ENCODE results near the gene ZNF44. TPM values are rescaled to one million over a fixed set of nuclear protein-coding genes. Genes with fewer than 3 reads are reported as not detected.

ZNF44 gene
- polyA plus RNA-seq, 3 donors from 2014 or later: 18.6 to 39.5 (median 19.1) TPM

GRCh38 chr19:12284631-12285030 lies 10.1 kb downstream of the ZNF44 start:
- DNase-seq: no peak
- H3K27ac Mint-ChIP-seq: no peak overlapping the region
- H3K4me1 Mint-ChIP-seq: peaks cover 47 to 66% of the 10 kb centered on the region in 2 donors

GRCh38 chr19:12284226-12284625 lies 10.5 kb downstream of the ZNF44 start:
- Mint-ChIP-seq H3K9me3 (no peaks in the 10 kb centered on the region), H3K36me3 (peaks cover 0 to 3% (median 0%) of the 10 kb centered on the region in 3 donors), H3K27me3 (ENCODE audit: low read depth in 3 of 3) (no peaks in the 10 kb centered on the region), H3K4me1 (peaks cover 47 to 66% of the 10 kb centered on the region in 2 donors), H3K4me3 (no peak overlapping the region), H3K27ac (peak overlapping the region in 1 of 6 donors; percentile 56)
- DNase-seq: no peak

More at GRCh38 chr19:12284631-12285030, 10.1 kb downstream of the ZNF44 start:
- Mint-ChIP-seq H3K4me3 (no peak overlapping the region), H3K36me3 (peaks cover 0 to 3% (median 0%) of the 10 kb centered on the region in 3 donors), H3K9me3 (no peaks in the 10 kb centered on the region), H3K27me3 (ENCODE audit: low read depth in 3 of 3) (no peaks in the 10 kb centered on the region)

- DNase-seq: no peak
- peak overlapping the region in 5 of 6 donors; percentile 18 to 66 (median 53) for H3K27ac Mint-ChIP-seq
- H3K27me3 Mint-ChIP-seq (ENCODE audit: low read depth in 3 of 3): no peaks in the 10 kb centered on the region
- H3K4me3 Mint-ChIP-seq: no peak overlapping the region
- peaks cover 54 to 74% of the 10 kb centered on the region in 2 donors for H3K4me1 Mint-ChIP-seq
- peaks cover 37 to 43% (median 39%) of the 10 kb centered on the region in 3 donors for H3K36me3 Mint-ChIP-seq
- H3K9me3 Mint-ChIP-seq: peaks cover 13 to 36% (median 17%) of the 10 kb centered on the region in 6 donors
Measured at GRCh38 chr19:12278713-12279112, 16.0 kb downstream of the ZNF44 start.

- peaks cover 0 to 6% (median 5%) of the 10 kb centered on the region in 3 donors for H3K27me3 Mint-ChIP-seq (ENCODE audit: low read depth in 3 of 3)
- peaks cover 14 to 27% of the 10 kb centered on the region in 2 donors for H3K4me1 Mint-ChIP-seq
- peak overlapping the region in 1 of 5 donors; percentile 13 for H3K4me3 Mint-ChIP-seq
- no peak overlapping the region for H3K27ac Mint-ChIP-seq
- DNase-seq: no peak
- peaks cover 67 to 79% (median 71%) of the 10 kb centered on the region in 3 donors for H3K36me3 Mint-ChIP-seq
- H3K9me3 Mint-ChIP-seq: peaks cover 46 to 88% (median 59%) of the 10 kb centered on the region in 6 donors
Measured at GRCh38 chr19:12272980-12273901, 21.4 kb downstream of the ZNF44 start.

- peaks cover 46 to 92% (median 63%) of the 10 kb centered on the region in 6 donors for H3K9me3 Mint-ChIP-seq
- DNase-seq: no peak
- H3K4me1 Mint-ChIP-seq: peaks cover 8 to 18% of the 10 kb centered on the region in 2 donors
- H3K27me3 Mint-ChIP-seq (ENCODE audit: low read depth in 3 of 3): peaks cover 0 to 6% (median 5%) of the 10 kb centered on the region in 3 donors
- H3K27ac Mint-ChIP-seq: no peak overlapping the region
- H3K4me3 Mint-ChIP-seq: no peak overlapping the region
- peaks cover 62 to 80% (median 71%) of the 10 kb centered on the region in 3 donors for H3K36me3 Mint-ChIP-seq
Measured at GRCh38 chr19:12272386-12272785, 22.3 kb downstream of the ZNF44 start.

GRCh38 chr19:12270854-12271253 lies 23.8 kb downstream of the ZNF44 start:
- H3K4me3 Mint-ChIP-seq: no peak overlapping the region
- H3K4me1 Mint-ChIP-seq: peaks cover 0 to 3% of the 10 kb centered on the region in 2 donors
- no peak for DNase-seq
- peaks cover 42 to 83% (median 65%) of the 10 kb centered on the region in 6 donors for H3K9me3 Mint-ChIP-seq
- H3K36me3 Mint-ChIP-seq: peaks cover 49 to 67% (median 58%) of the 10 kb centered on the region in 3 donors
- H3K27me3 Mint-ChIP-seq (ENCODE audit: low read depth in 3 of 3): peaks cover 0 to 6% (median 5%) of the 10 kb centered on the region in 3 donors
- H3K27ac Mint-ChIP-seq: no peak overlapping the region

GRCh38 chr19:12265921-12266704 lies 28.6 kb downstream of the ZNF44 start:
- H3K9me3 Mint-ChIP-seq: peaks cover 18 to 61% (median 37%) of the 10 kb centered on the region in 6 donors
- peaks cover 6 to 8% of the 10 kb centered on the region in 2 donors for H3K4me1 Mint-ChIP-seq
- DNase-seq: no peak
- peaks cover 0 to 6% (median 5%) of the 10 kb centered on the region in 3 donors for H3K27me3 Mint-ChIP-seq (ENCODE audit: low read depth in 3 of 3)
- no peak overlapping the region for H3K27ac Mint-ChIP-seq
- H3K36me3 Mint-ChIP-seq: peaks cover 18 to 31% (median 18%) of the 10 kb centered on the region in 3 donors
- H3K4me3 Mint-ChIP-seq: no peak overlapping the region

- Mint-ChIP-seq H3K27ac (peak overlapping the region in 2 of 6 donors; percentile 10 to 65), H3K4me3 (no peak overlapping the region), H3K27me3 (ENCODE audit: low read depth in 3 of 3) (peaks cover 0 to 2% (median 0%) of the 10 kb centered on the region in 3 donors), H3K36me3 (peaks cover 3 to 7% (median 5%) of the 10 kb centered on the region in 3 donors), H3K9me3 (peaks cover 5 to 29% (median 13%) of the 10 kb centered on the region in 6 donors), H3K4me1 (peaks cover 18 to 23% of the 10 kb centered on the region in 2 donors)
- no peak for DNase-seq
Measured at GRCh38 chr19:12261554-12261953, 33.1 kb downstream of the ZNF44 start.

- H3K9me3 Mint-ChIP-seq: peaks cover 5 to 29% (median 12%) of the 10 kb centered on the region in 6 donors
- H3K4me1 Mint-ChIP-seq: peaks cover 18 to 23% of the 10 kb centered on the region in 2 donors
- no peak overlapping the region for H3K4me3 Mint-ChIP-seq
Measured at GRCh38 chr19:12260861-12261260, 33.8 kb downstream of the ZNF44 start.

GRCh38 chr19:12260236-12260635 lies 34.4 kb downstream of the ZNF44 start:
- DNase-seq: no peak
- no peak overlapping the region for H3K4me3 Mint-ChIP-seq
- H3K27me3 Mint-ChIP-seq (ENCODE audit: low read depth in 3 of 3): peaks cover 0 to under 1% (median 0%) of the 10 kb centered on the region in 3 donors
- H3K36me3 Mint-ChIP-seq: peaks cover 3 to 7% (median 5%) of the 10 kb centered on the region in 3 donors
- H3K27ac Mint-ChIP-seq: peak overlapping the region in 1 of 6 donors; percentile 65
- peaks cover 20 to 24% of the 10 kb centered on the region in 2 donors for H3K4me1 Mint-ChIP-seq
- H3K9me3 Mint-ChIP-seq: peaks cover 4 to 26% (median 9%) of the 10 kb centered on the region in 6 donors

More at GRCh38 chr19:12260861-12261260, 33.8 kb downstream of the ZNF44 start:
- Mint-ChIP-seq H3K27me3 (ENCODE audit: low read depth in 3 of 3) (peaks cover 0 to 2% (median 0%) of the 10 kb centered on the region in 3 donors), H3K36me3 (peaks cover 3 to 7% (median 5%) of the 10 kb centered on the region in 3 donors), H3K27ac (peak overlapping the region in 4 of 6 donors; percentile 10 to 68 (median 44))
- DNase-seq: no peak

GRCh38 chr19:12255372-12255771 lies 39.3 kb downstream of the ZNF44 start:
- Mint-ChIP-seq H3K9me3 (peaks cover 7 to 30% (median 11%) of the 10 kb centered on the region in 6 donors), H3K27ac (no peak overlapping the region), H3K4me1 (peaks cover 11 to 14% of the 10 kb centered on the region in 2 donors), H3K4me3 (no peak overlapping the region), H3K36me3 (peaks cover 3 to 10% (median 10%) of the 10 kb centered on the region in 3 donors), H3K27me3 (ENCODE audit: low read depth in 3 of 3) (peaks cover 0 to 2% (median 0%) of the 10 kb centered on the region in 3 donors)
- no peak for DNase-seq

- H3K27ac Mint-ChIP-seq: no peak overlapping the region
- no peak for DNase-seq
- no peak overlapping the region for H3K4me3 Mint-ChIP-seq
- peaks cover 57 to 67% (median 63%) of the 10 kb centered on the region in 3 donors for H3K36me3 Mint-ChIP-seq
- H3K27me3 Mint-ChIP-seq (ENCODE audit: low read depth in 3 of 3): peaks cover 0 to 2% (median 0%) of the 10 kb centered on the region in 3 donors
- peaks cover 0 to 2% of the 10 kb centered on the region in 2 donors for H3K4me1 Mint-ChIP-seq
- H3K9me3 Mint-ChIP-seq: peaks cover 13 to 77% (median 50%) of the 10 kb centered on the region in 6 donors
Measured at GRCh38 chr19:12247644-12248222, 47.0 kb downstream of the ZNF44 start.

GRCh38 chr19:12244370-12244769 lies 50.3 kb downstream of the ZNF44 start:
- H3K4me3 Mint-ChIP-seq: no peak overlapping the region
- no peak for DNase-seq
- H3K27ac Mint-ChIP-seq: no peak overlapping the region
- H3K4me1 Mint-ChIP-seq: peaks cover 0 to 1% of the 10 kb centered on the region in 2 donors
- H3K27me3 Mint-ChIP-seq (ENCODE audit: low read depth in 3 of 3): no peaks in the 10 kb centered on the region
- peaks cover 10 to 68% (median 31%) of the 10 kb centered on the region in 6 donors for H3K9me3 Mint-ChIP-seq
- peaks cover 58 to 71% (median 65%) of the 10 kb centered on the region in 3 donors for H3K36me3 Mint-ChIP-seq

Data from immature natural killer cell (primary cell).